ENCODE measurements around the gene RPS19BP1.
"Not testable (repeated sequence)": the region's sequence is repeated elsewhere in the genome, so short reads cannot be mapped to it uniquely, and the experiment has no call there.

- TF ChIP-seq, protein P1, sequence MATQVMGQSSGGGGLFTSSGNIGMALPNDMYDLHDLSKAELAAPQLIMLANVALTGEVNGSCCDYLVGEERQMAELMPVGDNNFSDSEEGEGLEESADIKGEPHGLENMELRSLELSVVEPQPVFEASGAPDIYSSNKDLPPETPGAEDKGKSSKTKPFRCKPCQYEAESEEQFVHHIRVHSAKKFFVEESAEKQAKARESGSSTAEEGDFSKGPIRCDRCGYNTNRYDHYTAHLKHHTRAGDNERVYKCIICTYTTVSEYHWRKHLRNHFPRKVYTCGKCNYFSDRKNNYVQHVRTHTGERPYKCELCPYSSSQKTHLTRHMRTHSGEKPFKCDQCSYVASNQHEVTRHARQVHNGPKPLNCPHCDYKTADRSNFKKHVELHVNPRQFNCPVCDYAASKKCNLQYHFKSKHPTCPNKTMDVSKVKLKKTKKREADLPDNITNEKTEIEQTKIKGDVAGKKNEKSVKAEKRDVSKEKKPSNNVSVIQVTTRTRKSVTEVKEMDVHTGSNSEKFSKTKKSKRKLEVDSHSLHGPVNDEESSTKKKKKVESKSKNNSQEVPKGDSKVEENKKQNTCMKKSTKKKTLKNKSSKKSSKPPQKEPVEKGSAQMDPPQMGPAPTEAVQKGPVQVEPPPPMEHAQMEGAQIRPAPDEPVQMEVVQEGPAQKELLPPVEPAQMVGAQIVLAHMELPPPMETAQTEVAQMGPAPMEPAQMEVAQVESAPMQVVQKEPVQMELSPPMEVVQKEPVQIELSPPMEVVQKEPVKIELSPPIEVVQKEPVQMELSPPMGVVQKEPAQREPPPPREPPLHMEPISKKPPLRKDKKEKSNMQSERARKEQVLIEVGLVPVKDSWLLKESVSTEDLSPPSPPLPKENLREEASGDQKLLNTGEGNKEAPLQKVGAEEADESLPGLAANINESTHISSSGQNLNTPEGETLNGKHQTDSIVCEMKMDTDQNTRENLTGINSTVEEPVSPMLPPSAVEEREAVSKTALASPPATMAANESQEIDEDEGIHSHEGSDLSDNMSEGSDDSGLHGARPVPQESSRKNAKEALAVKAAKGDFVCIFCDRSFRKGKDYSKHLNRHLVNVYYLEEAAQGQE (IDR thresholded peaks at IDR 0.05; ENCODE audit: low read depth, low read length): not testable (repeated sequence)
- TF ChIP-seq CTCF (IDR thresholded peaks at IDR 0.05); RAD21 (IDR thresholded peaks at IDR 0.05; ENCODE audit: low read length); TAF1 (IDR thresholded peaks at IDR 0.05; ENCODE audit: borderline replicate concordance, low read depth, low read length): not testable (repeated sequence)
Measured at GRCh38 chr22:39507021-39507420, 25.5 kb downstream of the RPS19BP1 start.

All from SK-N-SH (cell line).